Kidney glomerular epithelial cell (primary cell): ENCODE data around the gene PLCB2.
A peak's percentile ranks its signal among the peaks of the same experiment; 100 is the strongest.

Experiments used
- DNase-seq: peaks from one replicate; lab custom pipeline; 2025; lab: John Stamatoyannopoulos, UW

PLCB2 gene

GRCh38 chr15:40307421-40308211, at the start of gene PLCB2:
Gene PLCB2, minus strand, starts transcription at chr15:40307935. Its CDS starts 263 bp downstream, at chr15:40307672.
- DNase-seq = no peak

- DNase-seq = no peak
Observed at GRCh38 chr15:40357246-40357645, 49.5 kb upstream of the PLCB2 start.

GRCh38 chr15:40355976-40356585, 48.3 kb upstream of the PLCB2 start:
- DNase-seq = no peak

DNA sequence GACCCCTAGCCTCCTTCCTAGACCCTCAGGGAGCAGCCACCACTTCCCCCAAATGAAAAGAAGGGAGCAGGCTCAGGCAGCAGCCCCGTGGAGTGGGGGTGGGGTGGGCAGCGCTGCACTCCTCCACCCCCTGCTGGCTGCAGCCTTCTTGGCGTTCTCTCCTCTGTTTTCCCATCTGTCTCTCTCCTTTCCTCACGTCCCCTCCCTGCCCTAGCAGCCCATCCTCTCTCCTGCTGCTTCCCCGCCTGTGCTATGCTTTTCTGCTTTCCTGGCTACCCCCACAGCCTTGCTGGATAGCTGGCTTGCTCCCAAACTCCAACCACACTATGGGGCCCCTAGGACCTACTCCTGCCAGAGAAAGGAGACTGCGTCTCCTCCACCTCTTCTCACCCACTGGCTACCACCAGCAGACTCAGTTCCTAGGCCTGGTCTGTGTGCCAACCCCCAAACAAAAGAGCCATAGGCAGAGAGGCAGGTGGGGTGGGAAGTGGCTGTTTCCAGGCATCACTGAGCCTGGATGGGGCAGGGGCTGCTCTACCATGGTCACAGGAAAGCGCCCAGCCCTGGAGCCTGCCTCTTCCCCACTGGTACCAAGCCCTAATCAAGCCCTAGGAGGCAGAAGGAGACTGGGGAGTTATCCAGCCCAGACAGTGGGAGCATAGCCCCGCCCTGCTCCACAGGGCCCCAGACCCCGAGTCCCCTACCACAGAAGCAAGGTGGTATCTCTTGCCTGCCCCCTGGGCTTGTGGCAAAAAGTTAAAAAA, 46.9 kb upstream of the PLCB2 start:
- no peak for DNase-seq

DNA sequence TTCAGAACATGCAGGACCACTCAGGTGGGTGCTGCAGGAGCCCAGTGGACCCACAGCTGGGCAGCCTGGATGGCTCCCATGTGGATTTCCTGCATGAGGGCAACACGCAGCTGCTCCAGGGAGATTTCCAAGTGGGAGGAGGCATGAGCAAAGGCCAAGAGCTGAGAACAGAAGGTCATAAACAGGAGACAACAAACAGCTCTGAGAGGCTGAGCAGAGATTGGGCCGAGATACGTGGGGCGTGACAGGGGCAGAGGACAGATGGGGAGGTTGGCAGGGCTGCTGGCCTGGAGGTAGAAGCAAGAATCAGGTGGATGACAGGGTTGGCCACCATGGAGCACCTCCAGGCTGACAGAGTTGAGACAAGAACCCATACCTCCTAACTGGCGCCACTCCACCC, 46.0 kb upstream of the PLCB2 start:
- DNase-seq = no peak

- no peak for DNase-seq
Observed at GRCh38 chr15:40352281-40352901, 44.7 kb upstream of the PLCB2 start.

DNA sequence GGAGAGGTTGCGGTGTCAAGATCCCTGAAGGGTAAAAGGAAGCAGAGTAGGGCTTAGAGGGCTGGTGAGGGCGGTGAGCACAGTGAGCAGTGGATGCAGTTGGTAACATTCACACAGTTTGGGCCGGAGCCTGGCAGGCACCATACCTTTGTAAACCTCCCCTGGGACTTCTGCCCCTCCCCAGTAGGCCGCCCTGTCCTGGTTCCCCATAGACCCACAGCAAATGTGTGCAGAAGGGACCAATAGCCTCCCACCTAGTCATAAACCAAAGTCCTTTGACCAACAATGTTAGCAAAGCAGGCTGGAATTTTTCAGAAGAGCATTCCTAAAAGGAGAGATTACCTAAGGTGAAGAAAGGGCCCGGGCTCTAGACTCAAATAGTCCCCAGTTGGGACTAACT, 41.4 kb upstream of the PLCB2 start:
- no peak for DNase-seq

DNA sequence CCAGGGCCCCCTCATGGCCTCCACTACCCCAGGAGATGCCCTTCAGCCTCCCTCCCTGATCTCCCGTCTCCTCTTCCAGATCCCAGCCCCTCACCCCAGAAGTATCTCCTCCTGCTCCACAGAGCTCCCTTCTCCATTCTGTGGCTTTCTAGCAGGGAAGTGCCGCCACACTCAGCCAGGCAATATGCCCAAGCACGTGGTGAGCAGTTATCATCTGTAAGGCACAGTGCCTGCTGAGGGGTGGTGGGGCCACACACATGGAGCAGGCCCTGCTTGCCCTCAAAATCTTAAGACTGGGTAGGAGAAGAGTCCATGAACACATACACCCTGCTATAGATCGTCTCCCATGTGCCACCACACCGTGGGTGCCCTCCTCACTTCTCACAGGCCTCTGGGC, 40.7 kb upstream of the PLCB2 start:
- DNase-seq = no peak

- no peak for DNase-seq
Observed at GRCh38 chr15:40347559-40348473, 40.1 kb upstream of the PLCB2 start.

DNA sequence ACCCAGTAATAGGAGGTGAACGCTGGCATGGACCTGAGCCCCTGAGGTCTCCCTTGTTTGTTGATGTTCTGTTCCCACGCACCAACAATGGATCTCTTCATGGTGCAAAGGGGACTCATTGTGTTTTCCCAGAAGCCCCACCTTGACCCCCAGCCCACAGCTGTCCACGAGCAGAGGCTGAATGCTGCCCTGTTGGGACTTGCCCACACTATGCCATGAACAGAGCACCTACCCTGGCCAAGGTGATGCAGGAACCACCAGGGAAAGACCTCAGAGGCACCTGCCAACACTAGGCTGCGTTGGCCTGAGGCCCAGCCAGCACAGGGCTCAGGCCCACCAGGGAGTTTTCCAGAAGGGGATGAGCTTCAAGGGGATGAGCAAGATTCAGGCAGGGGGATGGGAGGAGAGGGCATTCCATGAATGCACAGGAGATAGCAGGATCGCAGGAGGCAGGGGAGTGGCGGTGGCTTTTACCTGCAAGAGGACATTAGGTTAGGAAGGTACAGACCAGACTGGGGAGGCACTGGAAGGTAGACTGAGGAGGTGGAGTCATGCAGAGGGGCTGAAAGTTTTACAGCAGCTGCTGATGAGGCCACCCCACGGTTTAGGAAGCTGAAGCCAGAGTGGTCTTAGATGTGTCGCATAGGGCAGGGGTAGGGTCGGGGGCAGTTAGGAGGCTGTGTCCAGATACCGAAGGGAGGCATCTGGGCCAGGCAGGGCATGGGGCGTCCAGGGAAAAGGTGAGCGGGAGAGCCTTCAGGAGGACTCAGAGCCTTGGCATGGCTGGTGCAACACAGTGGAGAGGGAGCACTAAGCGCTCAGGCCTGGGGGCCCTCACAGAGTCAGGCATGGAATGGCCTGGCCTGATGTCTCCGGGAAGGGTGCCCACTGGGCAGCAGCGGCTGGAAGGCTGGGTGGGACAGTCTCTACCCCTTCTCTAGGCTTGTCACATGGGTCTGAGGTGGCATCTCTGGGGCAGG, 39.1 kb upstream of the PLCB2 start:
- no peak for DNase-seq

DNA sequence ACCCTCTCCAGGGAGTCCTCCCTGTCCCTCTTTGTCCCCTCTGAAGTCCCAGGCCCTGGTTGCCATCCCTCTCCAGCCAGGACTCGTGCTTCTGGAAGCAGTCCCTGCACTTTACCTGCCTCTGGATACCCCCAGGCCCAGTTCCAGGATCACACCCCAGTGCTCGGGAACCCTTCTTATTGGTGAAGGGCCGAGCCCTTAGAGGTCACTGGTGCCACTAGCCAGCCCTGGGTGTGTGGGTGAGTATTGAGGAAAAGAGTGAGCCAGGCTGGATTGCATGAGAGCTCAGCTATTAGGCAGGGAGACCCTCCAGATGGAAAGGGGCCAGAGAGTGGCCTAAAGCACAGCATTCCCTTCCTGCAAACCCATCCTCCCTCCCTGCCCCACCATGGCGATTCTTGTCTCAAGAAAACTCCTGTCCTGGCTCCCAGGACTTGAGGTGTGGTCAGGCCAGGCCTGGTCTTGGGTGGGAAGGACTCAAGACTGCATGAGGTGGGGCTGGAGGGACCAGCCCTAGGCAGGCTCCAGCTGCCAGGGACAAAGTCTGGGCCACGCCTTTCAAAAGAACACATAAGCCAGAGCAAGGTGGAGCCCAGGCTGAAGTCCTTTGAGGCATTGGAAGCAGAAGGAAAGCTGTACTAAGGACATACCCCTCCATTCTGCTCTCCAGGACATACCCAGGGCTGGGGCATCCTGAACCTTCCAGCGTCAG, 38.3 kb upstream of the PLCB2 start:
- DNase-seq = no peak

DNA sequence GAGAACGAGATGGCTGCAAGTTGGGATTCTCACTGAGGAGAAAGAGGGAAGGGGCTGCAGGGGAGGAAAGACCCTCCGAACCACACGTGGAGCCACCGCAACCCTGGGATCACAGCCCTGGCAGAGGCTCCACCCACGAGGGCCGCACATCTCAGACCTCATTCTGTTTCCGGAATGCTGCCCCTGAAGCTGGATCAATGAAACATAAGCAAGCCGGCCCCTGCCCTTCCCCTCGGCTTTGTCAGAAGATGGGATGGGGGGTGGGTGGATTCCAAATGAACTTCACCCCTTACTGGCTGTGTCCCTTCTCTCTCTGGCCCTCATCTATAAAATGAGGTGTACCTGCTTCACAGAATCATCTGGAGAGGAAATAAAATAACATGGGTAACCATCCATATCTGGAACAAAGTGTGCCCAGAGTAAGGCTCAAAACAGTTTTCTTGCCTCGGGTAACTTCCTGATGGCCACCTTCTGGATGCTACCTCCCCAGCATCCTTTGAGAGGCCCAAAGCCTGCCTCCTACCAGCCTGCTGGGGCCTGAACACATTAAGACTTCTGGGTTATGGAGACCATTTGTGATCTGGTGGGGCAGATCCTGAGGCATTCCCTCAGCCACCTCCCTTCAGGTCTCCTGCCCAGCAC, 37.6 kb upstream of the PLCB2 start:
- DNase-seq = no peak

- DNase-seq = peak; percentile 17
Observed at GRCh38 chr15:40344631-40345120, 36.9 kb upstream of the PLCB2 start.

DNA sequence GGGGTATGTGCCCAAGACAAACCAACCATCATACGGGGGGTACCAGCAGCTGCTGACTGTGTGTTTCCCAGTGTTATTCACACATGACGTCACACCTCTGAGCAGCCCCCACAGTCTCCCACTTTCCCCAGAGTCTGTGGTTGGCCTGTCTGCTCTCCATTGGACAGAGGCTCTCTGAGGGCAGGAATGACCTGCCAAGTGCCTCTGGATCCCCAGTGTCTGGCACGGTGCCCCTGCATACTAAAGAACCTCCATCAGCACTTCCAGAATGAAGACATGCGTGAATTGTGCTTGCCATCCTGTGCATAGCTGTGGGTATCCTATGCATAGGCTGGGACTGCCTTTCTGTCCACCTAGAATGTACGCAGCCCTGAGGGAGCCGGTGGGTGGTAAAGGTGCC, 36.5 kb upstream of the PLCB2 start:
- no peak for DNase-seq

DNA sequence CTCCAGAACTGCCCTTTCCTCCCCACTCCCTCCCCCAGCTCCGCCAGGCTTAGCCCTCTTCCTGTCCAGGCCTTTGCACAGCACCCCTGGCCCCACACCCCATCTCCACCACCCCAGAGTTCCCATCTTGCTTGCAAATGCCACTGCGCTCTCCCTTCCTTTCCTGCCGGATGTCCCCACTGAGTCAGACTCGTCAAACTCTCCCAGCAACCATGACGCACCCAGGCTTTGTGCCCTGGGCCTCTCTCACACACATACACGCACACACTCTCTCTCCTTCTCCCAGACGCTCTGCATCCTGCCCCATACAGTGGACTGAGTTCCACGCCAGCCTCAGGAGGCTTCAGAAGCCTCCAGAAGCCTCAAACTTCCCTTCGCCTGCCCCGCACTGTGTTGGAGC, 35.8 kb upstream of the PLCB2 start:
- no peak for DNase-seq

DNA sequence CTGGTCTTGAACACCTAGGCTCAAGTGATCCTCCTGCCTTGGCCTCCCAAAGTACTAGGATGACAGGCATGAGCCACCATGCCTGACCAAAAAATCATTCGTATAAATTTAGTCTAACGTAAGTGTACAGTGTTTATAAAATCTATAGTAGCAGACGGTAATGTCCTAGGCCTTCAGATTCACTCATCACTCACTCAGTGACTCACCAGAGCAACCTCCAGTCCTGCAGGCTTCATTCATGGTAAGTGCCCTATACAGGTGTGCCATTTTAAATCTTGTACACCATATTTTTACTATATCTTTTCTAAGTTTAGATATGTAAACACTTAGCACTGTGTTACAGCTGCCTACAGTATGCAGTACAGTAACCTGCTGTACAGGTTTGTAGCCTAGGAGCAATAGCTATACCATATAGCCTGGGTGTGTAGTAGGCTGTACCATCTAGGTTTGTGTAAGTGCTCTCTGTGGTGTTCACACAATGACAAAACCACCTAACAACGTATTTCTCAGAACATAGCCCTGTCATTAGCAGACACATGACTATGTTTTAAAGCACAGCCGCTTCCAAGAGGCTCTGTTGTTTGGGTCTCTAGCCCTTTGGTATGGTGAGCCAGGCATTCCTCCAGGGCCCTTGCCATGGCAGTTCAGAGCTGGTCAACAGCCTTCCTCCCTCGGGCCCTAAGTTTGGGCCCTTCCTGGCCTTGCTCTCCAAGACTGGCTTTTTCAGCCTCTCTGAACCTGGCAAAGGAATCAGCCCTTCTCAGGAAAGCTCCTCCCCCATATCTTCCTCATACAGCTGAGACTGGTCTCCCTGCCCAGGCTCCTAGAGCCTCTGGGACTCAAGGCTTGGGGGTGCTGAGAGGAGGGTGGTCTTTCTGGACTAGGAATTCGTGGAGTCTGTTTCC, 34.9 kb upstream of the PLCB2 start:
- DNase-seq = no peak

DNA sequence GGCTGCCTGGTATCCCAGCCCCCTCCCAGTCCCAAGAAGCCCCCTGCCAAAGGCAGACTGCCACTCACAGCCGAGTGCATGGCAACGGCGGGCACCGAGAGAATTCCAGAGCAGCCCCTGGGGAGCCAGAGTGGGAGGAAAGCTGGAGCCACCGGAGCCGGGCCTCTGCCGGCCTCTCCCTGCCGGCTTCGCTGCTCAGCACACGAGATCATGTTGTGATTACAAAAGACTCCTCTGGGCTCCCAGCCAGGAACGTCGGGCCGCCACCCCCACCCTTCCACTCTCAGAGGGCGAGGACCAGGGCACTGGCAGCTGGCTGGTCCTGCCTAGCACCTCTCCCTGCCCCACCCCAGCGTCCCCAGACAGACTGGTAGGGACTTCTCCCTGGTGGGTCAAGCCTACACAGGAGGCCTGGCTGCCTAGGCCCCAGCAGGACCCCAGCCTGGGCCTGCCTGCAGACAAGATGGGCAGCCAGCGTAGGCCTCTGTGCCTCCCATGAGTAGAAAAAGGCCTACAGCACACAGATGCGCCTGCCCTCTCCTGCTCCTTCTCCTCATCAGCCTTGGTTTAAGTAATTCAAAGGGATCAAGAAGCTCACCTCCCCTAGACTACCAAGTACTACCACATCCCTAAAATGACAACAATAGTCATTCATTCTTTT, 33.1 kb upstream of the PLCB2 start, which contains the start of gene CCDC9B:
Gene CCDC9B, minus strand, starts transcription at position 200 of the 661 bp plus-strand sequence. Its CDS starts 120 bp downstream, at position 80.
- DNase-seq = peak; percentile 83
